Articular chondrocyte of knee joint (primary cell): ENCODE results near the gene OR51B2. TPM values are rescaled to one million over a fixed set of nuclear protein-coding genes. Genes with fewer than 3 reads are reported as not detected.

Experiments used
- small RNA-seq: library from RNA; depleted of rRNA; stranded (forward); fragments of <200 nt; gene quantifications from one replicate; pipeline ENCODE3, GENCODE V24; 2012
- total RNA-seq: library from RNA; depleted of rRNA; stranded (reverse); fragments of >200 nt; gene quantifications from 2 replicates; pipeline ENCODE4 v1.2.3, GENCODE V29; 2012

OR51B2 gene, protein sequence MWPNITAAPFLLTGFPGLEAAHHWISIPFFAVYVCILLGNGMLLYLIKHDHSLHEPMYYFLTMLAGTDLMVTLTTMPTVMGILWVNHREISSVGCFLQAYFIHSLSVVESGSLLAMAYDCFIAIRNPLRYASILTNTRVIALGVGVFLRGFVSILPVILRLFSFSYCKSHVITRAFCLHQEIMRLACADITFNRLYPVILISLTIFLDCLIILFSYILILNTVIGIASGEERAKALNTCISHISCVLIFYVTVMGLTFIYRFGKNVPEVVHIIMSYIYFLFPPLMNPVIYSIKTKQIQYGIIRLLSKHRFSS
- not detected in 2 replicates for total RNA-seq

DNA sequence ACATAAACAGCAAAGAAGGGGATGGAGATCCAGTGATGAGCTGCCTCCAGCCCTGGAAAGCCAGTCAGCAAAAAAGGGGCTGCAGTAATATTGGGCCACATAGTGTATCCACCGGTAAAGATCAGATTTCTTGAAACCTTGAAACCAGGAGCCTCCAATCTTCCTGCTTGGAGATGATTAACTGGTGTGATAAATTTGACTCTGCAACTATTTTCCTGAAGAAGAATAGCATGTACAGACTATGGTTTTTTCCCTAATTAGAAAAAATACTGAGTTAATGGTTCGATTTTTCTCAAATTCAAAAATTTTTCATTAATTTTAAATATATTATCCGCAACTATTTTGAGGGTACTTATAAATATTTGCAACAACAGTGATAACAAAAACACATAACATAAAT is at the start of gene OR51B2:
Gene OR51B2, minus strand, starts transcription at position 101 of the 400 bp plus-strand sequence. Its CDS starts 0 bp downstream, at position 101.

DNA sequence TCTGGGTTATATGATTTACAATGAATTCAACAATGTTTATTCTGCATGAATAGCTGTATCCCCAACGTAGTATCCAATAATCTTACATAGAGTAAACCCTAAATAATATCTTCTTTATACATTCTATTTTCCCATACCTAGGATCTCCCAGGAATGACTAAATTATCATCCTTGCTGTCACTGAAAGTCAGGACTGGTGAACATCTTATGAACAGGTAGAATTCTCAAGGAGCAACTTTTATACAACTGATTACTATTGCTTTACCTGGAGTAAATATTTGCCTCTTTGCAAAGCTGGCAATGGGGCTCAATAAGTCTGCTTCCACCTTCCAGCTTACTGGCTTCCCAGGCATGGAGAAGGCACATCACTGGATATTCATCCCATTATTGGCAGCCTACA is 27.1 kb upstream of the OR51B2 start, which contains the start of gene OR51B6:
Gene OR51B6, plus strand, starts transcription at position 301 of the 400 bp plus-strand sequence. Its CDS starts 0 bp downstream, at position 301.

DNA sequence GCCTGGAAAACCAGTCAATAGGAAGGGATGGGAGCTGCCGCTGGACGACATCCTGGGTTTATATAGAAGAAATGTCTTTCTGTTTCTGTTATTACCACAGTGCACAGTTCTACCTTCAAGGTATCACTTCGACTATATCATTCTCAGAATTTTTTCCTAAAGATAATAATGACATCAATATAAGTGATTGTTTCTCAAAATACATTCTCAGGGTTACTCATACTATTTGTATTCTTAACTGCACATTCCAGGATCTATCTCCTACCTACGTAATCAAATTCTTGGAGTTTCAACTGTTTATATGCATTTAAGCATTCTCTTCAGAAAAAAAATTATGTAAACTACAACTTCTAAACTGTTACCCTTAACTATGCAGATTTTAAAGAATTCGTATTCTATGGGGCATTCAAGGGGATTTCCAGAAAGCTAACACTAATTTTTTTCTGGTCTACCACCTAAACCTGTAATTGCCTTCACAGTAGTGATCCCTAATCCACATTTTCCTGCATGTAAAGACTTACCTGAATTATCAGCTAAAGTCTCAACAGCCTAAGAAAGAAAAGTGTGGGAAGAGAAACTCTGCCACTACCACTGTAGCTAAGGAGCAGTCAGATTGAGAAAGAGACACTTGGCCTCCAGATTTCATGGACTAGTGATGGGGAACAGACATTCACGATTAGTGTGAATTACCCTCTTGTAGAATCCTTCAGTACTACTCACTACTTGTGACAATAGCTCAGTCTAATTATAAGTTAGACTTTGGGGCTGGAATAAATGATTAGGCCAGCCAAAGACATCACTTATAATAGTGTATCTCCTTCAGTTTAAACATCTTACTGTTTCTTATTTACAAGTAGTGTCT is 19.6 kb upstream of the OR51B2 start, which contains the start of gene OR51B5:
Gene OR51B5, minus strand, starts transcription at position 51 of the 862 bp plus-strand sequence. Its CDS starts 0 bp downstream, at position 51.

DNA sequence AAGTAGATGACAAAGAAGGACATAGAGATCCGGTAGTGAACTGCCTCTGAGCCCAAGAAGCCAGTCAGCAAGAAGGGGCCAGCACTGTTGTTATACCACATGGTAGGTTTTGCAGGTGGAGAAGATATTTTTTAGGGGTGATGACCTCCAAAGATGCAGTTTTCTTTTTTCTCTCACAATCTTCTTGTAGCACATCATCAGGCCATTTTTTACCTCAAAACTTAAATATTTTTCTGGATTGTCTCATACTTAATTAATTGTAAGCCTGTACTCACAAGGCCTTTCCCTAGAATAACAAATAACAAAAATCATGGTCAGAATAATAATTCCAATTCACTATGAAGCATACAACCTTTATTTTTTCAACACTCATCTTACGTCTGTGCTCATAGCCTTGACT is 22.3 kb downstream of the OR51B2 start, which contains the start of gene OR51B4:
Gene OR51B4, minus strand, starts transcription at position 101 of the 400 bp plus-strand sequence. Its CDS starts 0 bp downstream, at position 101.

Small RNA genes lying within 50 kb of the gene (small RNA-seq; reads per million reads assigned to genes)
- gene AC104389.3 = not detected

Other genes with a start within 250 kb of the OR51B2 start
- gene OR52A5, start 185.9 kb downstream of the OR51B2 start, total RNA-seq = not detected in 2 replicates
- not detected in 2 replicates for gene OR52A1, start 169.5 kb downstream of the OR51B2 start, total RNA-seq
- not detected in 2 replicates for gene OR51V1, start 123.6 kb downstream of the OR51B2 start, total RNA-seq
- not detected in 2 replicates for gene HBB, start 97.2 kb downstream of the OR51B2 start, total RNA-seq
- not detected in 2 replicates for gene HBD, start 89.8 kb downstream of the OR51B2 start, total RNA-seq
- gene HBG1, start 74.4 kb downstream of the OR51B2 start, total RNA-seq = not detected in 2 replicates
- not detected in 2 replicates for gene HBG2, start 69.5 kb downstream of the OR51B2 start, total RNA-seq
- not detected in 2 replicates for gene HBE1, start 54.4 kb downstream of the OR51B2 start, total RNA-seq
- gene OR51B4, start 22.4 kb downstream of the OR51B2 start, total RNA-seq = not detected in 2 replicates
- gene OR51B5, start 19.2 kb upstream of the OR51B2 start, total RNA-seq = 0.11 and 0.26 TPM in 2 replicates
- not detected in 2 replicates for gene OR51B6, start 27.2 kb upstream of the OR51B2 start, total RNA-seq
- gene OR51M1, start 59.5 kb upstream of the OR51B2 start, total RNA-seq = not detected in 2 replicates
- gene OR51Q1, start 97.8 kb upstream of the OR51B2 start, total RNA-seq = not detected in 2 replicates
- 0.22 TPM in 1 of 2 replicates, not detected in the other for gene OR51I1, start 117.2 kb upstream of the OR51B2 start, total RNA-seq
- not detected in 2 replicates for gene OR51I2, start 125.0 kb upstream of the OR51B2 start, total RNA-seq
- not detected in 2 replicates for gene OR52D1, start 164.4 kb upstream of the OR51B2 start, total RNA-seq
- gene UBQLN3, start 185.7 kb upstream of the OR51B2 start, total RNA-seq = 0.11 and 0.13 TPM in 2 replicates
- gene UBQLNL, start 192.4 kb upstream of the OR51B2 start, total RNA-seq = 0.39 and 0.65 TPM in 2 replicates
- 0.65 and 1.0 TPM in 2 replicates for gene OR52H1, start 224.2 kb upstream of the OR51B2 start, total RNA-seq